Lower lobe of right lung (tissue), 2 donors: ENCODE measurements around the gene ZNF678. TPM values are rescaled to one million over a fixed set of nuclear protein-coding genes. Genes with fewer than 3 reads are reported as not detected.
"Not testable (repeated sequence)": the region's sequence is repeated elsewhere in the genome, so short reads cannot be mapped to it uniquely, and the experiment has no call there.

Experiments used
- ATAC-seq, 2 donors: fragments of 200-7000 bp; cut with Tn5 transposase; one replicate each; pipeline ENCODE4 v1.9.1; 2020 to 2022; ENCODE audit warnings: mild to moderate bottlenecking in 2 of 2, moderate library complexity in 2 of 2
- DNase-seq: peaks from one replicate; pipeline ENCODE4 v3.0.0-alpha.2; 2020
- H3K27ac ChIP-seq: fragments of 200-600 bp; one replicate; pipeline ENCODE4 v1.8.0; 2022
- H3K27me3 ChIP-seq: fragments of 200-600 bp; one replicate; pipeline ENCODE4 v1.8.0; 2022; ENCODE audit warnings: low read depth
- H3K36me3 ChIP-seq: fragments of 200-600 bp; one replicate; pipeline ENCODE4 v1.8.0; 2022; ENCODE audit warnings: mild to moderate bottlenecking
- H3K4me1 ChIP-seq: fragments of 200-600 bp; one replicate; pipeline ENCODE4 v1.8.0; 2022
- H3K4me3 ChIP-seq: fragments of 200-600 bp; one replicate; pipeline ENCODE4 v1.8.0; 2022; ENCODE audit warnings: mild to moderate bottlenecking
- H3K9me3 ChIP-seq: fragments of 200-600 bp; one replicate; pipeline ENCODE4 v1.8.0; 2022
- CTCF ChIP-seq: fragments of 200-600 bp; IDR thresholded peaks from one replicate; pipeline ENCODE4 v1.8.0; 2022; ENCODE audit warnings: antibody characterized with exemption, mild to moderate bottlenecking
- intact Hi-C: fragments of 100-400 bp; cut with DNase I; formaldehyde crosslinking; loops from one replicate; pipeline ENCODE4 v1.11.0; 2022
- total RNA-seq: library from RNA; stranded (reverse); fragmentation: NEBNext Ultra II Directional; extraction: Animal tissue kit (Norgen Biotek cat#: 25700); gene quantifications from one replicate; pipeline ENCODE4 v1.2.1, GENCODE V29; 2021
- donor health status: DM: no; HTN: yes; CAD: no; lungs with severe emphysema.

ZNF678 gene
- total RNA-seq, 1 donor from 2014 or later, result 9.0 TPM

- ATAC-seq (no peak), DNase-seq (no peak)
- H3K27me3 ChIP-seq, result no peaks in the 10 kb centered on the region
- H3K9me3 ChIP-seq, result peaks cover 10% of the 10 kb centered on the region
- peaks cover 2% of the 10 kb centered on the region for H3K4me1 ChIP-seq
- no peaks in the 10 kb centered on the region for H3K36me3 ChIP-seq
- TF ChIP-seq CTCF, result no peak
- H3K27ac ChIP-seq, result no peak overlapping the region
- intact Hi-C loops, result no loop called here
- no peak overlapping the region for H3K4me3 ChIP-seq
Measured at GRCh38 chr1:227548119-227548397, 15.3 kb upstream of the ZNF678 start.

- DNase-seq, result no peak
- Histone ChIP-seq H3K4me3 (no peak overlapping the region), H3K27ac (no peak overlapping the region), H3K36me3 (no peaks in the 10 kb centered on the region), H3K4me1 (no peaks in the 10 kb centered on the region), H3K27me3 (no peaks in the 10 kb centered on the region), H3K9me3 (peaks cover 10% of the 10 kb centered on the region)
- no peak for ATAC-seq
- no peak for TF ChIP-seq CTCF
- intact Hi-C loops, result no loop called here
Measured at GRCh38 chr1:227548448-227548847, 14.9 kb upstream of the ZNF678 start.

GRCh38 chr1:227549892-227550291 is 13.5 kb upstream of the ZNF678 start:
- Histone ChIP-seq H3K27me3 (no peaks in the 10 kb centered on the region), H3K36me3 (no peaks in the 10 kb centered on the region), H3K4me1 (no peaks in the 10 kb centered on the region), H3K27ac (no peak overlapping the region), H3K4me3 (no peak overlapping the region), H3K9me3 (peaks cover 10% of the 10 kb centered on the region)
- DNase-seq (no peak), ATAC-seq (no peak)
- no peak for TF ChIP-seq CTCF
- intact Hi-C loops, result no loop called here

- peaks cover 13% of the 10 kb centered on the region for H3K9me3 ChIP-seq
- H3K4me3 ChIP-seq, ATAC-seq, H3K27ac ChIP-seq, H3K4me1 ChIP-seq, H3K27me3 ChIP-seq, intact Hi-C loops, H3K36me3 ChIP-seq, DNase-seq: not testable (repeated sequence)
Measured at GRCh38 chr1:227551881-227552280, 11.5 kb upstream of the ZNF678 start.

- Histone ChIP-seq H3K4me3 (no peak overlapping the region), H3K36me3 (no peaks in the 10 kb centered on the region), H3K4me1 (no peaks in the 10 kb centered on the region), H3K27me3 (peaks cover 33% of the 10 kb centered on the region), H3K27ac (no peak overlapping the region), H3K9me3 (peaks cover 13% of the 10 kb centered on the region)
- no peak for ATAC-seq
- intact Hi-C loops, result no loop called here
- no peak for TF ChIP-seq CTCF
- no peak for DNase-seq
Measured at GRCh38 chr1:227556288-227556687, 7.1 kb upstream of the ZNF678 start.

- intact Hi-C loops, result no loop called here
- no peak overlapping the region for H3K4me3 ChIP-seq
- no peaks in the 10 kb centered on the region for H3K4me1 ChIP-seq
- peaks cover 3% of the 10 kb centered on the region for H3K9me3 ChIP-seq
- ATAC-seq, result no peak
- no peak overlapping the region for H3K27ac ChIP-seq
- TF ChIP-seq CTCF, result no peak
- no peak for DNase-seq
- no peaks in the 10 kb centered on the region for H3K36me3 ChIP-seq
- peaks cover 37% of the 10 kb centered on the region for H3K27me3 ChIP-seq
Measured at GRCh38 chr1:227557962-227558725, 5.2 kb upstream of the ZNF678 start.
